ENCODE measurements around the gene NRCAM.
"Not testable (repeated sequence)": the region's sequence is repeated elsewhere in the genome, so short reads cannot be mapped to it uniquely, and the experiment has no call there.

The NRCAM gene

DNA sequence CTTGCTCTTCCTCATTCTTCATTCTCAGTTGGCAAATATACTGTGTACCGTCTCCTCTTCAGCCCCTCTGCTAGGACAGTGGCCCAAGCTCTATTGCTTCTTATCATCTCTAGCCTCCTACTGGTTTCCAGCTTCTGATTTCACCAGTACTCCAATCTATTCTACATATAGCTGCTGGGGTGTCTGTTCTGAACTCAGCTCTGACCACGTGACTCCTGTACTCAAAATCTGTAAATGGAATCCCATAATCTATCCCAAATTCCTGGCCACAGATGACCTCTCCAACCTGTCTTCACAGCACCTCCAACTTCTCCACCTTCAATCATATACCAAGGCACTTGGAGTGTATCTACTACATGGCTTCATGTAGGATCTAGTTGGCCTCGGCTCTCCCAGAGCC lies 152.9 kb downstream of the NRCAM start:
- DNase-seq: no peak

DNA sequence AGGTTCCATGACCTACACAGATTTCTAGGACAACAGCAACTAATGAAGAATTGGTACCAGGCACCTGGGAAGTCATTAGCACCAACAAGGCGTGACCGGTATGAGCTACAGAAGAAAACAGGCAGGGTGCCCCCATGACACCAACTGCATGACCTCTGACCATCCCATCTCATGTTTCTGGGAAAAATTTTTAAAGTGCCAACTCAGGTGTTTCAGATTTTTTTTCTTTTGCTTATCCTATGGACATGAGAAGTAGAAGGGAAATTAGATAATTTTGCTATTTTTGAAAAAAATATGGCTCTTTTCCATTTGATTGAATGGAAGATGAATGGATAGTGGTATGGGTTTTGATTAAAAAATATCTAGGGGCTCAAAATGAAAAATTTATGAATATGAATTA lies 154.8 kb downstream of the NRCAM start:
- DNase-seq: peak; percentile 21

DNA sequence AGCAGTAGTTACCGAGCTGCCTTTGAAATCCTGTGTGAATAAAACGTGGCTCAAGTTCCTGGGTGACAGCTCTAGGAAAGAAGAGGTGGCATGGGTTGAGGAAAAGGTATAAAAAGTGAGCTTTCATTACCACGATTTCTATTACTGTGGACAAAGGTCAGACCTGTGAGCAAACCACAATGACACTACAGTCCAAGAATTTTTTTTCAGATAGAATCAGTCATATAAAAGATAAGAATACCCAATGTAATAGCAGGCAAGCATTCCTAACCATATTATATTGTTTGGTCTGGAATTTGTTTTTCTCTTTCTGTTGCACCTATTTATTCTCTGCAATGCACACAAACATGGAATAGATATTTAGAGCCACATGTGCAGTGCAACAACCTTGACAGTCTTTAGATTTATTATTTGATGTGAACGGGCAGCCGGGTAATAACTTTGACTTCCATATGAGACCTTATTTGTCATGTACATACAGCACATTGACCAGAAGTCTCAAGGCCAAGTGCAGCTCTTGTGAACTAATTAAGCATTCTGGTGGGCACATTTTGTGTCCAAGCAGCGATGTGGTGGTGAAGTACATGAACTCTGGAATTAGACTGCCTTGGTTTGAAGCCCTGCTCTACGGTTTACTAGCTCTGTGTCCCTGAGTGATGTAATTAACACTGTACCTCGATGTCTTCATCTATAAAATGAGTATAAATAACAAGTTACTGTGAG lies 156.8 kb downstream of the NRCAM start:
- peak; percentile 35 for DNase-seq

DNA sequence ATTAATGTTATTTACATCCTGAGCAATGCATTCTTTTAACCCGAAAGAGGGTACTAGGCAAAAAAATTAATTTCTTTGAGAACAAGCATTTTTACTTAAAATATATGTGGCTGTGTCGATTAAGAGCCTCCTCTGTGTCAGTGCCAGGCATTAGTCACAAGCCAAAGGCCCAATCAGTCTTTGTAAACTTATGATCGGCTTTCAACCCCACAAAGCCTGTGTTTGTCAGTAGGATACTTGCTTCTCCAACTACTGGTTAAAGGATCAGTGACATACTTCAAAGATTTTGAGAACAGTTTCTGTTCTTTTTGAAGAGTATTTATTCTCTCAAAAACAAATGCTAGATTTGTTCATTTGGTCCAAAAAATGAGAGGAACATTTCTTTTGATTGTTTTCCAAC lies 159.3 kb downstream of the NRCAM start:
- DNase-seq: peak; percentile 23

DNA sequence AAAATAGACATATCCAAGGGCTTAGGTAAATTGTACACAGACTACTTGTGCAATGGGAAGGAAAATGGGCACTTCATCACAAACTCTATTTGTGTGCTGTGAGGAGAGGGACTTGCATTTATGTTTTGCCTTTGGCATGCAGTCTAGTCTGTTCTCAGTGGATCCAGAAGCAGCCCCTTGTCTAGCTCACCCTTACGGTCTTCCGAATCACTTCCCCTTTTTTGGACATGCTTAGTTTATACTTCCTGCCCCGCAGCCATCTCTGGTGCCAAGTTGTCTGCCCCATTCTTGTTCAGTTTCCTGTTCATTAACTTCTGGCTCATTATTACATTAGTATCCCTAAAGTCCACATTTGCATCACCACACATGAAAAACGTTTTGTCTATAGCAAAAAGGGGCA lies 161.6 kb downstream of the NRCAM start:
- DNase-seq: peak; percentile 87

DNA sequence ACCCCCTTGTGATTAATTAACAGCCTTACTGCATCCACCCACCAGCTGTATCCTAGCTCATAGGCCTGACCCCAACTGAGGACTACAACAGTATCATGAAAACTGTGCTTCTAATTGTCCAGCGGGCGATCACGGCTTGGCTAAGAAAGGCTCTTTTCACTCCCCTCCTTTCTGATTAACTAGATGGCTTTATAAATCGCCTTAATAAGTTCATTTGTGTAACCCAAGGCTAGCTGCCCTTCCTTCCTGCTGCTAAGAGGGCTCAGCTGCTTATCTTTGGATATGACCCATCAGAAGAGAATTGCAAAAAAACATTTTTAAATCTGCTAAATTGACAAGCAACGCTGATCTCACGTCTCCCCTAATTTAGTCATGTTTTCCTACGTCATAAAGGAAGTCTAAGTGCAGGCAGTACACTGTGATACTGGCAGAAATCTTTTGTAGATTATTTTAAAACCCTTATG lies 163.1 kb downstream of the NRCAM start:
- peak; percentile 90 for DNase-seq

DNA sequence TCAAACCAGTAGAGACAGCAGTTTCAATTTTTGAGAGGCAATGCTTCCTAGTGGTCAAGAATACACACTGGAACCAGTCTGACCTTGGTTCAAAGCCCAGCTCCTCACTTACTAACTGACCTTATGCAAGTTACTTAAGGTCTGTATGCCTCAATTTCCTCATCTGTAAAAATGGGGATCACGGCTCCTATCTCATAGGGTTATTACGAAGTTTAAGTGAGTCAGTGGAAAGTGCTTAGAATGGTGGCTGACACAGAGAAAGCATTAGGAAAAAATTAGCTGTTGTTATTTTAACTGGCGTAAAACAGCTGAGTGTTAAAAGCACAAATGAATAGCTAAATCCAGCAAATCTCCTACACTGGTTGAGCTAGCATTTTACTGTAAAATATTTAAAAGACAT lies 163.7 kb downstream of the NRCAM start:
- peak; percentile 27 for DNase-seq

DNA sequence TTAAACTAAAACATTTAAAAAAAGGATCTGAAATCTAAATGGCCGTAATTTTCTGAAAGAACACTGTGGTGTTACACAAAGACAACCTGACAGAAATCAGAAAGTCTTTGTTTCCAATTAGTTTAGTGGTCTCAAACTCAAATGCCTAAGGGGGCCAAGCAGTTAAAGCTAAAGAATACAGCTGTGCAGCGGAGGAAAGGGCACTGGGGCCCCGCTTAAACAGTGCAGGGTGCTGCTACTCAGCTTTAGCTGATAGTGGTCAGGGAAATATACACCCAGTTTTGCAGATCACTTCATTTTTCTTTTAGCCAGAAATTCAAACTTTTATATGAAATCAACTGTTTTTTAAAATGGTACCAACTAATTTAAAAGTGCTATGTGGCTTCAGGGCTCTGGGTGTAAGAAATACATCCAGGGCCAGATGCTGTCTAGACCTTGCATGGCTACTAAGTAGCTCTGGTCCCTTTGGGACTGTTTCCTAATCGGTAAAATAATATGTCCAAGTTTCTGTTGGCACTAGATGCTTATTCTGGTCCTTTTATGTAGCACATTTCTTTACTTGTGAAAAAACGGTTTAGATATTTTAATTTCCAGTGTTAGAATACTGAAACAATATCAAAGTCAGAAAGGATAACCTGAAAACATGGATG lies 164.3 kb downstream of the NRCAM start:
- peak; percentile 75 for DNase-seq

DNA sequence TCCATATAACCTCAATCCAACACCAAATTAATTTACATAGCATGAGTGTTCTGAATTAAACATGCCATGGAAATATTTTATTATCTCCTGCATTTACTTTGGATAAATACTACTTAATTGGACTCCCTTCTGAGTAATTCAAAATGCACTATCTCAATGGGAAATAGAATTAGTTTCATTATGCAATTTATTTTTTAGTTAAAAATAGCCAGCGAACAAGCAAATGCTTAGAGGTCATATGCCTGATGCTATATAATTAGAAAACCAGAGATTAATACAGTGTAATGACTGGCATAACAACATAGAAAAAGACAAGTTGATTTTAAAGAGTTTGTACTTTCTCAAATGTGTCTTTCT lies 165.1 kb downstream of the NRCAM start:
- DNase-seq: no peak

DNA sequence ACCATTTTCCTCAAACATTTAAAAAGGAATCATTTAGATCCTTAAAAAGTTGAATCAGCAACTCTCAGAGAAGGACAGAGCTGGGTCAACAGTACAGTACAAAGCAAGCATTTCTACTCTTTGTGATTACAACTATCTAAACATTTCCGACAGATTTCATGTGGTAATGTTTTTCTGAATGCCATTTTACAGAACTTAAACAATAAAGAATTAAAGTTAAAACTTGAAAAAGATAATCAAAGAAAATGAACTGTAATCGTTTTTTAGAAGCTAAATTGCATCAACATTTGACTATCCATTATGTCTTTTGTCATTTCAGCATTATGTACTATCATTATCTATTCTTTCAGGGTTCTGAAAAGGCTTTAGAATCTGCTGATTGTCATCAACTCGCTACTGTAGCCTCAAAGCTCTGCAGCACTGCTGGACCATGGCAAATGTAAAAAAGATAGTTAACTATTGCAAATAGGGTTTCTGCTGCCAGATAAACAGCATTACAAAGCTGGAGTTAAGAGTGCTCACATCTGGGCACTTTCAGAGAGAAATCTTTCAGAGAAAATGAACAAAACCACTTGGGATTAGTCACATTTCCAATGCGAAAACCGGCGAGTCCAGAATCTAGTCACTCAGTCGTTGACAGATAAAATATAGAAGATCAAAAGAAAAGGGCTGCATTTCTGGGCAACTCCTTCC lies 165.6 kb downstream of the NRCAM start:
- peak; percentile 88 for DNase-seq

DNA sequence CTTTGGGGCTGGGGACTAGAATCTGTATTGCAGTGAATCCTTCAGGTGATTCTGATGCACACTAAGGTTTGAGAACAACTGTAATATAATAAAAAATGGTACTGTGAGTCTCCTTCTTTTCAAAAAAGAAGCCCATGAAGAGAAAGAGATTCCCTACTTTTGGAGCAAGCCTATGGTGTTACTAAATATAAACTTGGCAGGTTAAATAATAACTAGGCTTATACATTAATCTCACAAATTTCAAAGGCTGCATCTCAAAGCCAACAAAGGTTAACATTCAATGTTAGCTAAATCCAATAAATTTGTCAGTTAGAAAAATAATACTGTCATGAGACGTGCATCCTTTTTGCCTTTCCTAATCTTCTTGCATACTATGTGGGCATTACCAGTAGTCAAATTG lies 166.4 kb downstream of the NRCAM start:
- DNase-seq: no peak

DNA sequence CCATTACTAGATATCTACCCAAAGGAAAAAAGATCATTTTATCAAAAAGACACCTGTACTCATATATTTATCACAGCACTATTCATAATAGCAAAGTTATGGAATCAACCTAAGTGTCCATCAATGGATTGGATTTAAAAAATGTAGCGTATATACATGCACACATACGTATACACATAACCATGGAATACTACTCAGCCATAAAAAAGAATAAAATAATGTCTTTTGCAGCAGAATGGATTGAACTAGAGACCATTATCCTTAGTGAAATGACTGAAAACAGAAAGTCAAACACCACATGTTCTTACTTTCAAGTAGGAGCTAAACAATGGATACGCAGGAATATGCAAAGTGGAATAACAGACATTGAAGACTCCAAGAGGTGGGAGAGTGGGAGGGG lies 168.4 kb downstream of the NRCAM start:
- no peak for DNase-seq

DNA sequence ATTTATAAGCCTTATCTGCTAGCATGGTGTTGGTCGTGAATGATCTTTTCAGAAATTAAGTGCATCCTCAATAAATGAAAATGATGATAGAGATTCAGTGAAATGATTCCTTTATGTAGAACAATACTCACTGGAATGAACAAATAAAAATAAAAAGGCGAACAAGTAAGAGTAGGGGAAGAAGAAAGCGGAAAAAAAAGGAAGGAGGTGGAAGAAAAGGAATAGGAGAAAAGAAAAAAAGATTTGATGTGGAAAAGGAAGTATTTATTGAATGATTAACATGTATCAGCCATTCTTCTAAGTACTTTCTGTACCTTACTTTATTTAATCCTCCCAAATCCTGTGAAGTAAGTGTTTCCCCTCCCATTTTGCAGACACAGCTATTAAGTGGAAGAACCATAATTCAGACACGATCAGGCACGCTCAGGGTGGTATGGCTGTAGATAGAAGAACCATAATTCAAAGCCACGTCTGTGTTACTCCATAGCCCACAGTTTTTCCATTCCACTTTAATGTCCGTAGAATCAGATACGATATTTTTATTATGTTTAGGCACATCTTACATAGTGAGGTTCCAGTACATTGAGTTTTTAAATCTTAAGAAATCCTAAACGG lies 169.8 kb downstream of the NRCAM start:
- DNase-seq: peak; percentile 58

DNA sequence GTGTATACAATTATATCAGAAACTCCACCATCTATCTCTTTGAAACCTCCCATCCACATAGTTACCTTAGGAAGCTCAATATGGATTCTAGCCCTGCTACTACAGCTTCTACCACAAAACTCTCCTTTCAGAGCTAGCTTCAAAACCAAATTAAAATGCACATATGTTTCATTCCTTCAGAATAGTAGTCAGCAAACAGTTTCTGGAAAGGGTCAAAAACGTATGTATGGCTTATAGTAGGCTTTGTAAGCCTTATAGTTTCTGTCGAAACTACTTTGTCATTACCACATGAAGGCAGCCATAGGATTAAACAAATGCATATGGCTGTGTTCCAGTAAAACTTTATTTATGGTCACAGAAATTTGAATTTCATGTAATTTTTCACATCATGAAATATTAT lies 170.5 kb downstream of the NRCAM start:
- no peak for DNase-seq

DNA sequence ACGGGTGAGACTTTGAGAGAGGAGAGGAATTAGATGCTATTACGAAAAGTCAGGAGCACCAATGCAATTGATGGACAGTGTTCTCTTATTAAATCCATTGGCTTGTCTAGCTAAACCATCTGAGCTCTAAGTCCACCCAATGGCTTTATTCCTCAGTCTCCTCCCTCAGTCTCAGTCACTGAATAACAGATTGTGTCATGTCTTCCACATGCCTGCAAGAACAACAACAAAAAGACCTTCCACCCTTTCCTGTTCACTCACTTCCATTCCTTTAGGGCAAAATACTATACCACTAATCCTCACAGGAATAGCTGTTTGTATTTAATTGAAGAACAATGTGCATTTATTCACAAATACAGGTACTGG lies 171.2 kb downstream of the NRCAM start:
- DNase-seq: peak; percentile 50

DNA sequence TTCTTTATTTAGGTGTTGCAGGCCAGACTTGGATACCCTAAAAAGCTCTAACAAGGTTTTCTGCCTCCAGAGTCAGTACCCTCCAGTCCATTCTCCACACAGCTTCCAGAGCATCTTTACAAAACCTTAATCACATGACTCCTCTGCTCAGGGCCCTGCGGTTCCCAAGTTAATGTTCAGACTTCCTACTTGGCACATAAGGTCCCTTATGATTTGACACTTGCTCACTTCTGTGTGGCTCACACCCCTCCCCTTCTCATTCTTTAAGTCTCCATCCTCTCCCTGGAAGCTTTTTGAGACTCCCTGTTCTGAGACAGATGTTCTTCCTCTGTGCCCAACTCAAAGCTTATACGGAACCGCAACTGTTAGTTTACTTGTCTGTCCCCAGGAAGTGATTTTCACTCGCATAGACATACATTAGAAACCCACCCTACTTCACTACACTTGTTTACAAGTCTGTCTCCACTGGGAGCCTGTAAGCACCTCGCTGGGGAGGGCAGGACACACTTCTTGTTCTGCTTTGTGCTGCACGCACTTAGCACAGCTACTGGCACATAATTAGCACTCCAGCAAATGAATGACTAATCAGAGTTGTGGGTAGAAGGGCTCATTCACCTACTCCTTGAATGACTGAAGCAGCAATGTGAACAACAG lies 171.8 kb downstream of the NRCAM start:
- DNase-seq: peak; percentile 60

DNA sequence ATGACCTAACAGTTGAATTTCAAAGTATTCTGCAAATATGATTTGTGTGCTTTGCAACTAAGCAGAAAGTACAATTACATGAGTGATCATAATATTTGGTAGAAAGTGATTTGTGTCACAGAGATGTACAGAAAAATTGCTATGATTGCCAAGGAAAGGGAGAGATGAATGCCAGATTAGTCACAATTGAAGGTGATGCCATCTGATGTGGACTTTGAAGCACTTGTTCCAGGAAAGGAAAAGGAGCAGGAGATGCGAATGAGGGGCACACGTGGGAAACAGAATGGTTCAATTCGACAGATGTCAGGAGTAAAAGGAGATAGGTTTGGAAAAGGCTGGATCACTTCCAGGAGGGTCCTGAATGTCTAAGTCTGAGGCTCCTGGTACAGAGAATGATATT lies 173.0 kb downstream of the NRCAM start:
- peak; percentile 32 for DNase-seq

DNA sequence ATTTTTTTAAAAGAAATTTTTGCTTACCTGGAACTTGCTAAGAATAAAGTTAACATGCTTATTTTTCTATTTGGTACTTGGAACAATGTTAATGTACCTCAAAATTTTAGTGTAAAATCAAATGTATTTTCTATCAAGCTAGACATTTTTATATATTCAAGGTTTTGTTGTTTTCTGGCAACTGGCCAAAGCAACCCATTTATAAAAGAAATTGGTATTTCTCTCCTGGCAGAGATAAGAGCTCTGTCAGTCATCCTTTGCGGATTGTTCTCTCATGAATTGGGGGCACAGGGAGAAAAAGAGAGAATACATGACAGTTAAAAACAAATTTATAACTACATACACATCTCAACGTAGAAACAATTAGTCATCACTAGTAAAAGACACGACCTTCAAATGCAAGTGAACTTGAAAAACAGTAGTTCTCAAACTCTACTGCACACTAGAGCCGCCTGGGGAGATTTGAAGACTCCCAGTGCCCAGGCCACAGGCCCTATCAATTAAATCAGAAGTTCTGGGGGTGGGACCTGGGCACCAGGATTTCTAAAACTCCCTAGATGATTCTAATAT lies 173.7 kb downstream of the NRCAM start:
- peak; percentile 58 for DNase-seq

DNA sequence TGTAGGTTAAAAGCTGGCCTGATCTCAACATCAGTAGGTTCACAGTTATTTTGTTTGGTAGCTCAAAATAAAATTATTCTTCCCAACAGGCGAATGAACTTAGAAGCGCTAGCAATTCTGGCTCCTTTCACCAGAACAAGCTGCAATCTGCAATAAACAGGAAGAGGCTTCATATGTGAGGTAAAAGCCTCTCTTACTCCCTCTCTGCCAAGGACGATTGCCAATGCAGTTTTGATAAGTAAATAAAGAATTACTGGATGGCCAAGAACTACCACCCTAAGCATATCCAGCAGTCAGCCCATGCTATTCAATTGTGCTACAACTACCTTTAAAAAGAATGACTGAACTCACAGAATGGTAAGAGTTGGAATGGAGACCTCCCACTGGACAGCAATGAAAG lies 176.1 kb downstream of the NRCAM start:
- DNase-seq: peak; percentile 64

DNA sequence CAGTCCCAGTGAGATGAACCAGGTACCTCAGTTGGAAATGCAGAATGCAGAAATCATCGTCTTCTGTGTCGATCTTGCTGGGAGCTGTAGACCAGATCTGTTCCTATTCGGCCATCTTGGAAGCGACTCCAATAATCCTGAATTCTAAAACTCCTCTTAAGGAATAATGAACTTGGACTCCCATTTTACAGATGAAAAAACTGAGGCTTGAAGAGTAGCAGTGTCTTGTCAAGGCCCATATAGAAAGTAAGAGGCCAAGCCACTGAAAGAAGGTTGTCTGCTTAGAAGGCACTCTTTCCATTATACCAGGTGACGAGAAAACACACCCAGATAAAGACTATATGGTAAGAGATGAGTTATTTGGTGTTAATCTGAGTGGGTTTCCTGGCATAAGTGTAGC lies 177.5 kb downstream of the NRCAM start:
- DNase-seq: no peak

DNA sequence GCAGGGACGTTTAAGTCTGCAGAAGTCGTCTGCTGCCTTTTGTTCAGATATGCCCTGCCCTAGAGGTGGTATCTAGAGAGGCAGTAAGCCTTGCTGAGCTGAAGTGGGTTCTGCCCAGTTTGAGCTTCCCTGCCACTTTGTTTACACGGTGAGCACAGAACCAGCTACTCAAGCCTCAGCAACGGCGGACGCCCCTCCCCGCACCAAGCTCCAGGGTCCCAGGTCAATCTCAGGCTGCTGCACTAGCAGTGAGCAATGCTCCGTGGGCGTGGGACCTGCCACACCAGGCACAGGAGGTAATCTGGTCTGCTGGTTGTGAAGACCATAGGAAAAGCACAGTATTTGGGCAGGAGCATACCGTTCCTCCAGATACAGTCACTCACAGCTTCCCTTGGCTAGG lies 178.0 kb downstream of the NRCAM start:
- no peak for DNase-seq

DNA sequence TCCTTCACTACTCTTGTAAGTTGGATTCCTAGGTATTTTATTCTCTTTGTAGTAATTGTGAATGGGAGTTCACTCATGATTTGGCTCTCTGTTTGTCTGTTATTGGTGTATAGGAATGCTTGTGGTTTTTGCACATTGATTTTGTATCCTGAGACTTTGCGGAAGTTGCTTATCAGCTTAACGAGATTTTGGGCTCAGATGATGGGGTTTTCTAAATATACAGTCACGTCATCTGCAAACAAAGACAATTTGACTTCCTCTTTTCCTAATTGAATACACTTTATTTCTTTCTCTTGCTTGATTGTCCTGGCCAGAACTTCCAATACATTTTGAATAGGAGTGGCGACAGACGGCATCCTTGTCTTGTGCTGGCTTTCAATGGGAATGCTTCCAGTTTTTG lies 181.8 kb downstream of the NRCAM start:
- DNase-seq: not testable (repeated sequence)

DNA sequence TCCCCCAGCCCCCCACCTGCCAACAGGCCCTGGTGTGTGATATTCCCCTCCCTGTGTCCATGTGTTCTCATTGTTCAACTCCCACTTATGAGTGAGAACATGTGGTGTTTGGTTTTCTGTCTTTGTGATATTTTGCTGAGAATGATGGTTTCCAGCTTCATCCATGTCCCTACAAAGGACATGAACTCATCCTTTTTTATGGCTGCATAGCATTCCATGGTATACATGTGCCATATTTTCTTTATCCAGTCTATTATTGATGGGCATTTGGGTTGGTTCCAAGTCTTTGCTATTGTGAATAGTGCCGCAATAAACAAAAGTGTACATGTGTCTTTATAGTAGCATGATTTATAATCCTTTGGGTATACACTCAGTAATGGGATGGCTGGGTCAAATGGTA lies 183.3 kb downstream of the NRCAM start:
- not testable (repeated sequence) for DNase-seq
